Fibroblast of lung (primary cell): Measurements from ENCODE around the gene AK5.

ENCODE experiments used
- EZH2 ChIP-seq: IDR thresholded peaks from 2 replicates; pipeline ENCODE4 v1.5.1; 2012; ENCODE audit warnings: low read length, control low read depth, mild to moderate bottlenecking; ENCODE audit errors: missing control alignments
- TF ChIP-seq, protein P1 (sequence below), 2 donors: IDR thresholded peaks in 1 of 2; conservative IDR thresholded peaks in 1 of 2; 1 replicate in 1 of 2; 2 replicates in 1 of 2; pipeline ENCODE4 v1.5.1; 2011 to 2012; ENCODE audit warnings: low read length in 2 of 2, control low read depth in 1 of 2, inconsistent platforms in 1 of 2, low read depth in 1 of 2, mild to moderate bottlenecking in 1 of 2

GRCh38 chr1:77489910-77490309 lies 208.1 kb downstream of the AK5 start:
- TF ChIP-seq, protein P1, sequence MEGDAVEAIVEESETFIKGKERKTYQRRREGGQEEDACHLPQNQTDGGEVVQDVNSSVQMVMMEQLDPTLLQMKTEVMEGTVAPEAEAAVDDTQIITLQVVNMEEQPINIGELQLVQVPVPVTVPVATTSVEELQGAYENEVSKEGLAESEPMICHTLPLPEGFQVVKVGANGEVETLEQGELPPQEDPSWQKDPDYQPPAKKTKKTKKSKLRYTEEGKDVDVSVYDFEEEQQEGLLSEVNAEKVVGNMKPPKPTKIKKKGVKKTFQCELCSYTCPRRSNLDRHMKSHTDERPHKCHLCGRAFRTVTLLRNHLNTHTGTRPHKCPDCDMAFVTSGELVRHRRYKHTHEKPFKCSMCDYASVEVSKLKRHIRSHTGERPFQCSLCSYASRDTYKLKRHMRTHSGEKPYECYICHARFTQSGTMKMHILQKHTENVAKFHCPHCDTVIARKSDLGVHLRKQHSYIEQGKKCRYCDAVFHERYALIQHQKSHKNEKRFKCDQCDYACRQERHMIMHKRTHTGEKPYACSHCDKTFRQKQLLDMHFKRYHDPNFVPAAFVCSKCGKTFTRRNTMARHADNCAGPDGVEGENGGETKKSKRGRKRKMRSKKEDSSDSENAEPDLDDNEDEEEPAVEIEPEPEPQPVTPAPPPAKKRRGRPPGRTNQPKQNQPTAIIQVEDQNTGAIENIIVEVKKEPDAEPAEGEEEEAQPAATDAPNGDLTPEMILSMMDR (conservative IDR thresholded peaks at IDR 0.05 in 1 of 2, IDR thresholded peaks at IDR 0.05 in 1 of 2; ENCODE audit: low read depth in 1 of 2, low read length in 2 of 2), result no peak
- TF ChIP-seq EZH2, result no peak
